Lung microvascular endothelial cell (primary cell): ENCODE measurements around the gene PRR16. TPM values are rescaled to one million over a fixed set of nuclear protein-coding genes. Genes with fewer than 3 reads are reported as not detected.
A peak's percentile ranks its signal among the peaks of the same experiment; 100 is the strongest.
"Not testable (repeated sequence)": the region's sequence is repeated elsewhere in the genome, so short reads cannot be mapped to it uniquely, and the experiment has no call there.

Experiments
- DNase-seq, 2 donors: peaks; one replicate each; pipeline versions ENCODE4 v3.0.0 to v3.0.0-alpha.2; 2010; ENCODE audit warnings: low read depth in 2 of 2
- total RNA-seq: library from RNA; depleted of rRNA; stranded (reverse); fragments of >200 nt; gene quantifications from 2 replicates; pipeline ENCODE4 v1.2.1, GENCODE V29; 2014

PRR16 gene
- total RNA-seq, 1 donor from 2014 or later: not detected

DNA sequence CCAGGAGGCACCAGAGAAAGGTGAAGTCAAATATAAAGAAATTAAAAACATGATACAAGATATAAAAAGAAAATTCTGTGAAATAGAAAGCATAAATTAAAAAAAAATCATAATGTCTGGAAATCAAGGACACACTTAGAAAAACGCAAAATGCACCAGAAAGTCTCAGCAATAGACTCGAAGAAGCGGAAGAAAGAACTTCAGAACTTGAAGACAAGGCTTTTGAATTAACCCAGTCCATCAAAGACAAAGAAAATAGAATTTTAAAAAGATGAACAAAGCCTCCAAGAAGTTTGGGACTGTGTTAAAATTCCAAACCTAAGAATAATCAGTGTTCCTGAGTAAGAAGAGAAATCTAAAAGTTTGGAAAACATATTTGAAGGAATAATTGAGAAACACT, 168.3 kb downstream of the PRR16 start:
- no peak for DNase-seq

GRCh38 chr5:120638449-120638848, 174.3 kb downstream of the PRR16 start:
- no peak for DNase-seq

GRCh38 chr5:120640778-120641177, 176.7 kb downstream of the PRR16 start:
- no peak for DNase-seq

GRCh38 chr5:120644516-120644915, 180.4 kb downstream of the PRR16 start:
- DNase-seq: no peak

GRCh38 chr5:120655828-120656435, 191.8 kb downstream of the PRR16 start:
- DNase-seq: peak; percentile 20 to 57

- DNase-seq: no peak
Observed at GRCh38 chr5:120657104-120657503, 193.0 kb downstream of the PRR16 start.

- DNase-seq: no peak
Observed at GRCh38 chr5:120677481-120677880, 213.4 kb downstream of the PRR16 start.

DNA sequence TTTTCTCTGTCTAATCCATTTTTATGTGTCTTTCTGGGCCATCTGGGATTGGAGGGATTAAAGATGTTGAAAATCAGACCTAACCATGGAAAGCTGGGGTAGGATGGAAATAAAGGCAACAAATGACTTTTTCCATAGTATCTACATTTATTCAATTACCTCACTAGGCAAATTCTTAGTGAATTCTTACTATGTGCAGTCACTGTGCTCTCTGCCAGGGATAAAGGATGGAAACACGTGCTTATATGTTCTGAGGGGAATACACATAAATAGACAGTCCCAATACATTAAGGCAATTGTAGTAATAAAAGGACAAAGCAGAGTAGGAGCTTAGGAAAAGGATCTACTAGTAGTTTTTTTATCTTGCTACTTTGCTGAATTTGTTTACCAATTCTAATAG, 214.2 kb downstream of the PRR16 start:
- DNase-seq: no peak

- DNase-seq: no peak
Observed at GRCh38 chr5:120682851-120683250, 218.8 kb downstream of the PRR16 start.

DNA sequence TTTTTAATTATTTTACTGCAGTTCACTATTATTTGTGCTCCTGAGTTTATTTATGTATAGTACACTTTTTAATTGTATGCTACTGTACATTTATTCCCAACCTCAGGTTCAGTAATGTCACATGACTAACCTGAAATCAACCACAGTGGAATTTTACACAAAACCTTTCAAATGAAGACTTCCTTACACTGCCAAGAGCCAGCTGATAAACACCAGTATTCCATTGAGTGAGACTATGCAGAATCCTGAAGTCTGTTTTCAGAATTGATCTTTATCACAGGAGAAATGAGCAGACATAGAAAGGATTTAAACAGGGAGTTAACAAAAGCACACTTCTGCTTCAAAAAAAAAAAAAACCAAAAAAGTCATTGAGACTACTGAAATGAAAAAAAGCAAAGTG, 219.5 kb downstream of the PRR16 start:
- DNase-seq: no peak

DNA sequence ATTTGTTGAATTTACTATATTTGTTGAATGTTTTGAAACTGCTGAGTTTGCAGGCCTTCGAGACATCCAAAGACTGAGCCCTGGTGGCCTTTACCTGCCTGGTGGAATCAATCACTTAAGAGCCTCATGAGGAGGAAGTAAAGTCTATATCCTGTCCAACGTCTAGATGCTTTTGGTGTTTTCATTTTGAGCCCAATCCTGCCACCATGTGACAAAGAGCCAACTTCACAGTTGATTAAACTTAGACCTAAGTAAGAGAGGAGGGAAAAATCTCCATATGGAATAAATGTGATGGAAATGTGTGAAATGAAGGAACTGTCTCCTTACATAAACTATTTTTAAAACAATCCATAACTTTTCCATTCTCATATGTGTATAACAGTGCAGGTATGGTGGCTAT, 220.1 kb downstream of the PRR16 start:
- DNase-seq: no peak

DNA sequence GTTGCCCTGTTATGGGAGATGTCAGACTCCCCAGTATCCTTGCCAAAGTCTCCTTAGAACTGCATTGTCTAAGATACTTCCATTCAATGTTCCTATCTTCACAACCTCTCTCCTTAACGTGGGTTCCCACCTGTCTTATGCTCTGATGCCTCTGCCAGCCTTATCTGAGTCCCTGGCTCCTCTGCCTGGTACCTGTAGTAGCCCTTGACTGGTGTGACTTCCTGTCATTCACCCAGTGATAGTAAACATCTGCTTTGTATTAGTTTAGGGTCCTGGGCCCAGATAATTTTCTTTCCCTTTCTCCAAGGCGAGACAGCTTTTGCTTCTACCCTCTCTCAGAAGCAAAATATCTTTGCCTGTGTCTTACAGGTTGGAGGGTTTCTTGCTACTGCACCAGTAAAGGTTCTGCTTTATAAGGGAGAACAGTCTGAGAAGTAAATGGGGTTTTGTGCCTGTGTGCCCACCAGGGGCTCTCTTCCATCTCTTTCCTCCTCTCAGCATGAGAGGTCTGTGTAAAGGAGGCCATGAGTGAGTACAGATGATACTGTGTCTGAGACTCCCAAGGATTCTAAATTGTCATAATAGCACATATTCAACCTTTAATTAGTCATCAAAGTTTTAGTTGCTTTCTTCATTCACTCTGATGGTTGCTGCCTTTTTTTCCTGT, 220.8 kb downstream of the PRR16 start:
- DNase-seq: no peak

DNA sequence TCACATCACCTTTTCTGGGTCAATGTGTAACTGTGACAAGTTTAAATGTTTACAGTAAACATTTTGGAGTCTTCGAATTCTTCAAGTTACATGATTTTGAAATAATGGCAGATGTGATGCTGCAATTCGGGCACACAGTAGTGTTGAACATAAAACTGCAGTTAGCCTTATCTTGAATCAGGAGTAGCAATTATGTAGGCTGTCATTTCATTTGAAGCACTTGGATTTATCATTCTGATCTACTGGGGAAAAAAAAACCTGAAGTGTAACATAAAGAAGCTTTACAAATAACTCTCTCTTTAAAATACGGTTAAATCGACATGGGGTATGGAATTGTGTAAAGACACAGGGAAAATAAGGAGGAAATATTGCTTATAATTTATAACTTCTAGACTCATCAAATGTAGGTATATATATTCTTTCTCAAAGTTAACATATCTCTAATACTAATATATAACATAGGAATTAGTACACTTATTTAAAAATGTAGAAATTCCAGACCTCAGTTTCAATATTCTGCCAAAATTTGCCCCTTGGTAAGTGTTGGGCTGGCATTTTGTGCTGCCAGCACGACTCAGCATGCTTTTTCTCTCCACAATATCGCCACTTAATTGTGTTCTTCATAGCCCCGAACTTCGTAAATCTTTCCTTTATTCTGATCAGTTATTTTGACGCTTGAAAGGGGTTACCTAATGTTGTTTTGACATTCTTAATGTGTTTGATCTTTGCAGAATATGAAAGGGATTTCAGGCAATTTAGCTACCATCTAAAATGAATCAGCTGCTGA, 226.7 kb downstream of the PRR16 start:
- DNase-seq: no peak

- DNase-seq: no peak
Observed at GRCh38 chr5:120692325-120692724, 228.2 kb downstream of the PRR16 start.

DNA sequence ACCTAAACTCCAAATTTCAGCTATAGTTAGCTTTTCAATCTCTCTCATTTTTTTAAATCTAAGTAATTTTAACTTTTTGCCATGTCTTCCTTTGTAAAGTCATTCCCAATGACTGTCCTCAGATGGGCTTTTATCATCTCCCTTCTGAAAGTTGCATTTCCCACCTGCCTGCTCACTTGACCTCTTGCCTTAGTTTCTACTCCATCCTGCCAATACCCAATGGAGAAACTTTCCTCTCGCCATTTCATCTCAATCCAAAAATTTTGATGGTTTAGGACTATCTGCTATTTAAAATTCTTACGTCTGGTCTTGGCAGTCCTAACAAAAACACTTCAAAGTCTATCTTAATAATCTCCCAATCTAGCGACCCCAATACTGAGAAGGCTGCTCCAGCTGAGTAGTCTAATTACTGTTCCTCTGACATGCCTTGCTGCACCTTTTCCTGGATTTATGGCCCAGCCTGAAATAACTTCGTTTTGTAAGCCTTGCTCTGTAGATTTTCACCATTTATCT, 231.3 kb downstream of the PRR16 start:
- DNase-seq: no peak

DNA sequence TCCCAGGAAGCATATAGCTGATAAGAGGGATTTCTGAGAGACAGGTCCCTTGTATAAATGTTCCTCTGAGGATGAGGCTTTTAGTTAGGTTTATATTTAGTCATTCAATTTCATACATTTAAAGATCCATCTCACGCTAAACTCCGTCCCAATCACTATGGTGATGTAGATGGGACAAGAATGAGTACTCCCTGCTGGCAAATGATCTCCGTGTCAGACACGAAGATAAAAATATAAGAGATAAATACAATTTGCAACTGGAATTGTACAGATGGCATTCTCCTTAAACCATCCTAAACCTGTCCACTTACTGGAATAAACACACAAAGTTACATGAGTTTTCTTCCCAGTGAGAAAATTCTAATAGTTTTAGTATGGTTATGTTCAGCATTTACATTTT, 233.0 kb downstream of the PRR16 start:
- DNase-seq: no peak

DNA sequence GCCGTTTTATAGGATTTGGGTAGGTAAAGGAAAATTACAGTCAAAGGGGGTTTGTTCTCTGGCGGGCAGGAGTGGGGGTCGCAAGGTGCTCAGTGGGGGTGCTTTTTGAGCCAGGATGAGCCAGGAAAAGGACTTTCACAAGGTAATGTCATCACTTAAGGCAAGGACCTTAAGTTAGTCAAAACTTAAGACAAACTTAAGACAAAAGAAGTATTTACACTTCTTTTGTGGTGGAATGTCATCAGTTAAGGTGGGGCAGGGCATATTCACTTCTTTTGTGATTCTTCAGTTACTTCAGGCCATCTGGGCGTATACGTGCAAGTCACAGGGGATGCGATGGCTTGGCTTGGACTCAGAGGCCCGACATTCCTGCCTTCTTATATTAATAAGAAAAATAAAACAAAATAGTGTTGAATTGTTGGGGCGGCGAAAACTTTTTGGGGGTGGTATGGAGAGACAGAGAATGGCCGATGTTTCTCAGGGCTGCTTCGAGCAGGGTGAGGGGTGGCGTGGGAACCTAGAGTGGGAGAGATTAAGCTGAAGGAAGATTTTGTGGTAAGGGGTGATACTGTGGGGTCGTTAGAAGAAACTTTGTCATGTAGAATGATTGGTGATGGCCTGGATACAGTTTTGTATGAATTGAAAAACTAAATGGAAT, 233.7 kb downstream of the PRR16 start:
- DNase-seq: not testable (repeated sequence)

GRCh38 chr5:120700653-120701052, 236.6 kb downstream of the PRR16 start:
- DNase-seq: not testable (repeated sequence)

GRCh38 chr5:120702817-120703538, 238.9 kb downstream of the PRR16 start:
- DNase-seq: not testable (repeated sequence)

GRCh38 chr5:120703918-120704587, 240.0 kb downstream of the PRR16 start:
- DNase-seq: no peak

GRCh38 chr5:120706877-120707276, 242.8 kb downstream of the PRR16 start:
- DNase-seq: no peak
